Endometrium (tissue), 2 donors: ENCODE results near the gene OSCP1.

Source experiments
- FAIRE-seq: peaks from 2 replicates; lab custom pipeline; 2012; peaks lifted over from hg19 to GRCh38; lab: Jason Lieb, UNC
- donor health status: control.
- donor health status: control.

Gene OSCP1

DNA sequence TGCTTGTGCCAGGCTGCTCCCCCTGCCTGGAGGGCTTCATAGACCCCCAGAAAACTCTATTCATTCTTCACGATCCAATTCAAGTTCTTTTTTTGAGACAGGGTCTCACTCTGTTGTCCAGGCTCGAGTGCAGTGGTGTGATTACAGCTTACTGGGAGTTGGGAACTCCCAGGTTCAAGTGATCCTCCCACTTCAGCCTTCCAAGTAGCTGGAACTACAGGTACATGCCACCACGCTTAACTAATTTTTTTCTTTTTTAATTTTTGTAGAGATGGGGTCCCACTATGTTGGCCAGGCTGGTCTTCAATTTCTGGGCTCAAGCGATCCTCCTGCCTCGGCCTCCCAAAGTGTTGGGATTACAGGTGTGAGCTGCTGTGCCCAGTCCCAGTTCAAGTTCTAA is 68.8 kb downstream of the OSCP1 start:
- FAIRE-seq, result no peak

DNA sequence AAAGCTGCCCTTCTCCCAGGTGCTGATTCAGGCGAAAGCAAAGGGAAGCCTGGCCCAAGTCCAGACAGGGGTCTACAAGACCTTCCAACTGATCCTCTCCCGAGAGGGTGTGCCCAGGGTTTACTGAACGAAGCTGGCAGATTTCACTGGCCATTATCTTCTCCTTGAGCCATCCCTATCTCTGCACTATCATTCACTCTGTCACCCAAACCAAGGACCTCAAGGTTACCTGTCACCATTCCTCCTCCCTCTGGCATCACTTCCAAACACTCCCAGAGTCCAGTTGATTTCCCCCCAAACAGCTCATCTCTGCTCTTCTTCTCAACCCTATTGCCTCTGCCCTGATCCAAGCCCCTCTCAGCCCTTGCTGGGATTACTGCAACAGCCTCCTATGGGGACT is 69.5 kb downstream of the OSCP1 start:
- no peak for FAIRE-seq

DNA sequence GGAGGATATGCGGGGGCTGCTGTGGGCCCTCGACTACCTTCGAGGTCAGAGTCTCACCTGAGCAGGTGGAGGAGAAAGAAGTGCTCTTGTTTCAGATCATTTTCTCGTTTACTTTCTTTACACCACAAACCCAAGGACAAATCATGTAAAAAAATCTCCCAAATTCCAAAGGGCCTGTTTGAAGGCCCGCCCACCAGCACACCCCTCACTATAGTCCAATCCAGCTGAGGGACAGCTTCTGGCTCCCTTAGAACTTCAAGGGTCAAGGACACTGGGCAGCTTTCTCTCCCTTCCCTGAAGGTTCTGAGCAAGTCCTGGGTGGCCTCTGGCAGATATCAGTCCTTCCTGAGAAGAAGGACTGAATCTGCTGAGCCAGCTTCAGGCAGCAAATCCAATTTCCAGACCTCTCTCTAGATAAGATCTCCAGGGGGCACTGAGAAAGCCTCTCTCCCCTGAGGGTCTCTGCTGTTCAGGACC is 70.1 kb downstream of the OSCP1 start:
- no peak for FAIRE-seq

DNA sequence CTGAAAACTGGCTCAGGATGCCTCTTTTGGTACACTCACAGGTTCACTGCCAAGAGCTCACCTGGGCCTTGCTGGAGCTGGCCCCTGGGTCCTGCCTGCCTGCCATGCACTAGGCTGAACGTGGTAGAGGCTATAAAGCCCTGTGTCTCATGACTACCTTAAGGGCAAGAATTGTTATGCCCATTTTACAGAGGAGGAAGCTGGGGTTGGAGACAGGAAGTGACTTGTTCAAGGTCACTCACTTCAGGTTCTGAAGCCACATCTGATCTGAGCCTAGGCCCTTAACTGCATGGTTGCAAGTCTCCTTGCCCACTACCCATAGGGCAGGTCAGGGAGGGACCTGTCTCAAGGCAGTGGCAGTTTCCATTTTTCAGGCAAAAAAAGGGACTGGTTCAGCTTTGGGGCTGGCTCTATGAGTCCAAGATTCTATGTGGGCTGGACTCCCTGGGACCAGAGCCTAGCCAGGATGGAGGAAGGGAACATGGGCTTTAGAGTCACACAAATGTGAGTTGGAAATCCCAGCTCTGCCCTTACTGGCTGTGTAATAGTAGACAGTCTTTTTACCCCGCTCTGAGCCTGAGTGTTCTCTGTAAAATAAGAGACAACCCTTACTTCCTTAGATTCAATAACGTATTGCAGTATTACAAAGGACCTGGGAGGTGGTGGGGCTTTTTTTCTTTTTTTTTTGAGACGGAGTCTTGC is 72.3 kb downstream of the OSCP1 start:
- FAIRE-seq, result no peak

DNA sequence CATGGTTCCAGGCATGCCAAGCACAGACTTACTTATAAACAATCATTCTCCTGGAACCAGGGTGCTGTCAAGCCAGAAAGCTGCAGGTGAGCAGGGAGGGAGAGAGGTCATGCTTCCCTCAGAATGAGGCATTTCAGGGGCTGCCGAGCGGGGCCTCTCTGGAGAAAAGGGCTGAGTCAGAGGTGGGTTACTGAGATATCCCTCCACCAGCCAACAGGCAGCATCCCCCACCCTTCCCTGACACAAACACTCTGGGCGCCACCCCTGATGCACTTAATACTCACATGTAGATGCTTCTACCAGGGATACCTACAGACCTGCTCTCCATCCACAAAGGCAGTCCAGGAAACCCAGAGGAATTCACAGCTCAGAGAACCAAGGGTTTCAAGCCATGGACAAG is 77.6 kb downstream of the OSCP1 start:
- no peak for FAIRE-seq

DNA sequence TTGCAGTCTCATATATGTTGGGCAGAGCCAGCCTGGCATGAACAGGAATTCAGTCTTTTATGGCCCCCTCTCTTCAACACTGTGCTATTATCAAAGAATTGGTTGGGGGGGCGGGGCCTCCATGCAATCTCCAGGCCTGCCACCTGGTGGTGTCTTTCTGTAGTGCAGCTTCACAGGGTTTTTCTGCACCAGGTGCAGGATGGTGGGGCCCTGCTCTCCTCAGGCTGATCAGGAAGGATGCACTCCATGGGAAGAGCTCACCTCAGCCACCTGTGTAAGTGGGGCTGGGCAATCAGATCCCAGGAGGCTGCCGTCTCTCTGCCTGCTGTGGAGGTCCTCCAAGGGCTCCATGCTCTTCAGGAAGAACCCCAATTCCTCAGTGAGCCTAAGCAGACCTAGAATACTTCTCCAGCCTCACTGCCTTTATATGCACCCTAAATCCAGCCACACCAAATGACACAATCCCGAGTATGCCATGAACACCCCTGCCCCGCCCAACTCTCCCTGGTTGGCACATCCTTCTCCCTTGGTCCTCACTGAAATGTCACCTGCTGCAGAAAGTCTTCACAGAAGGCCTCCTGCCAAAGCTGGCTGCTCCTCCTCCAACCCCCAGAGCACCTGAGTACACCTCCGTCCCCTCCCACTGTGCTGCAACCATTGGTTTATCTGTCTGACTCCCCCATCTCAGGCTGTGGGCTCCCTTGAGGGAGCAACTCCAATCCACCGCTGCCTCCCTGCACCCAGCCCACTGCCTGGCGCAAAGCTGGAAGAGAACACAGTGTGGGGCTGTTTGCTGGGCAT is 81.0 kb downstream of the OSCP1 start:
- no peak for FAIRE-seq
